HG02970 (cell line): ENCODE results near the gene TRPC4.

Experiments
- ATAC-seq: cut with Tn5 transposase; IDR thresholded peaks from one replicate; pipeline ENCODE4 v1.9.1; 2021; ENCODE audit warnings: mild to moderate bottlenecking, moderate library complexity, moderate number of reproducible peaks; ENCODE audit not compliant: unreplicated experiment, low FRiP score

TRPC4 gene

DNA sequence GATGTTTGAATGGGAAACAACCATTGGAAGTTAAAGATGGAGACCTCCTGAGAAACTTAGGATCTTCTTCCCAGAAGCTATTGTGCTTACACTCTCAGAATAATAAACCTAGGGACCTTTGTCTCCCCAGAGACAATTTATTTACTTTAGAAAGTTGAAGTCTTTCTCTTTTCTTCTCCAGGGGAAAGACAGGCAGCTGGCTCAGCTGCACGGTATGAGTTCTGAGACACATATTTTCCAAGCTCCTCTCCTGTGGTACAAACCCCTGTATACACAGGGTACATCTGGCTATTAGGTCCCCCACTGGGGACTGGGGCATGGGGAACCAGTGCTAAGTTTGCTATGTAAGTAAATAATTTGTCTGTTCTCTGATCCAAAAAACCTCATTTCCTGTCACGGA lies 203.5 kb downstream of the TRPC4 start:
- ATAC-seq, result no peak

DNA sequence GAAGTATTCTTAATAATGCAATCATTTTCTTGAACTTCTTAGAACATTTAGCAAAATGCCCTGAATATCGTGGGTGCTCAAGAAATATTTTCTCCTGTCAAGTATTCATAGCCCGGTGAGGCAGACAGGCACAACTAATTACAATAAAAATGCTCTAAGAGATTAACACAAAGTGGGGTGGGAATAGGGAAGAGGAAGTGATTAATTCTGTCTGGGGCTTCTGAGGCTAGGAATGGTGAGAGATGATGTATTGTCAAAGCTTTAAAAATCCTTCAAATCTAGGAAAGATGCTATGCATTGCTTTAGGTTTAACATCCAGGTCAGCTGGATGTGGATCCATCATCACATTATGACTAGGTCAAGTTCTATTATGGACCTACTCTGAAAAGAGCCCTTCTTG lies 204.2 kb downstream of the TRPC4 start:
- no peak for ATAC-seq

DNA sequence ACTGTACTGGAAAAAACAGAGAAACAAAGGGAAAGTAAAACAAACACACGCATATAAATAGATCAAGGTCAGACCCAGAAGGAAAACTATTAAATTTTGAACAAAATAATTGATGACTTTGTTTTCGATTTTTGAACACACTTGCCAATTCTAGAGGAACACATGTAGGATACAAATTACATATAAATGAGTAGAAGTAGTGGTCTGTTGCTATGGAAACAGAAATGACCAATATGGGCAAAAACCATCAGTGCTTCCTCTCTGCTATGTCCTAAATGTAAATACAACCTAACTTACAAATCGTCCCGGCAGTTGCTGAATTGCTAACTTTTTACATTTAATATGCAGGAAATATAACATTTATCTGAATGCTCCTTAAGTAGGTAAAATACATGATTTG lies 205.8 kb downstream of the TRPC4 start:
- no peak for ATAC-seq

DNA sequence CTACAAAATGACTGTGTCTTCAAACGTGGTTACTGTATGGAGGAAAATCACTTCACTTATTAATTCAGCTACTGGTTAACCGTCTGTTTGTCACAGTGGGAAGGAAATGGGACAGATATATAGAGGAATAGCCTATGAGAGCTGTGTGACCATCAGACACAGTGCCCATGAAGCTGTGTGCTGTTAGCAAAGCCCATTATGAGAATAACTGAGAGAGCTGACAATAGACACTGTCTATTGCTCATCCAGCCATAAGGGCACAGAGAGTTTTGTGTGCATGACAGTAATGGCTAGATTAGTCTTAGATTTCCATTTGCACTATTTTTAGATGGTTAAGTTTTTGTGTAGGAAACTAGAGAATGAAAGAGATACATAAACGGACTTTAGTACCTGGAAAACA lies 206.9 kb downstream of the TRPC4 start:
- no peak for ATAC-seq

DNA sequence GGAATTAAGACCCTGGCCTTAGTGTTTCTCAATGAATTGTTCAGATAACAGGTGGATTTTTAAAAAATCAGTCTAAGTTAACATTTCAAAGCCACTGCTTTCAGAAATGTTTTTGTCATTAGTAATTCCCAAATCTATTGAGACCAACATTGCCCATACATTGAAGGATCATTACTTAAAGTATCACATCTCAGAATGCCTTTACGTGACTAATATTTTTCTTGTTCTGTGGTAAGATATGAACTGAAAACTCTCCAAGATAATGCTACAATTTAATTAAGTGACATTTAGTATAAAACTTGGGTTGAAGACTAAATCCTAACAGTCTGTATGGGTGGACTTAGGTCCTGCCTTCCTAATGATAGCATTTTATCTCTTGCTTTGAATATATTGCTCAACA lies 211.6 kb downstream of the TRPC4 start:
- ATAC-seq, result no peak

DNA sequence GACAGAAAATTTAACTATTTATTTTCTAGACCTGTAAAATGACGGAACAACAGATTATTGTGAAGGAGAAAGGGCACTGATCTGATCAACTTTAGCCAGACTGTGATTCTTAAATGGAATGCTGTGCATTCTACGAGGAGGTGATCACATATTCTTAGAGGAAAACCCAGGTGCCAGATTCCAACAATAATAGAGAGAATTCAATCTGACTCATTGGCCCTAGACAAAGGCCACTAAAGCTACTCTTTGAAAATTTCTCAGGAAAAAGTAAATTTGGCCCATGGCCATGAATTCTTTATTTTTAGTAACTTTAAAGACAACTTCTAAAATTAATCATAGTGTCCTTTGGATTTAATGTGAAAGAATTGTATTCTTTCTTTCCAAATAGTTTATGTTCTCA lies 212.4 kb downstream of the TRPC4 start:
- ATAC-seq, result no peak

DNA sequence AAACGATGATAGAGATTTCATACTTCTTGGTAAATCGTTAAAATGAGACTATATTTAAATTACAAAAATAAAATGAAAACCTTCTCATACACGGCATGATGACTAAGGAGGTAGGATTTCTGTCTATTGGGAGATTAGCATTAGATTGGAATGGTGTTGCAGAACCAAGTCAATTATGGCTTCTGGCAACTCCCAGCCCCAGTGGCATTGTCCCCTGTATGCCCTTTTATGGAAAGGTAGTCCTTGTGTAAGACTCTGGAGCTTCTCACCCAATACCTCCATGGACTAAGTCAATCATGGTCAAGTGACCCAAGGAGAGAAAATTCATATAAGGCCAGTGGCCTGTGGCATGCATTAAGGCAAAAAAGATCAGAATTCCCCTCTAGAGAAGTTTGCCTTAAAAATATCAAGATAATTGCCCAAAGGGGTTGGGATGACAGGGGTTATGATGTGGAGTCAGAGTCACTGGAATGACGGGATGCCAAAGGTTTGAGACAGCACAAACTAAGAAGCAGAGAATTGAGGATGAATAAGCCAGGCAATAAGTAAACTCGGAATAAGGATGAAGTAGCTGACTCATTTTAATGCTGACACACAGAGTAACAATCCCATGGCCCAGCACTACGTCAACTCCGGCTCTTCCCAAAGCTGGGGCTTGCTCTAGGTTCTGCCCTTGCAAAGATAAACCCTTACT lies 213.2 kb downstream of the TRPC4 start:
- ATAC-seq, result no peak

DNA sequence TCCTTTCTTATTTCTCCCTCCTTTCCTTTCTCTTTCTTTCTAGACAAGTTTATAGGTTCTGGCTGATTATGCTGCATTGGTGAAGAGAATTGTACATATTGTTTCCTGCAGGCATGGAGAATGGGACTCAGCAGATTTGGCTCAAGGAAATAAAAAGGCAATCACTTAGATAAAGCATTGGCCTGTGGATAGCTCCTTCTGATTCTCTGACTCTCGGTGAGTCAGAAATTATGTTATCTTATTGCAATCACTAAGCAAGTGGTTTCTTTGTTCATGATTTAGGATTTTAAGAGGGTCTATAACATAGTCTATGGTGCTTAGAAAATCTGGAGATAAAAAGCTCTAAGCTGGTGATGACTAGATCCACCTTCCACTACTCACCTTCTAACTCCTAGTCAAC lies 217.0 kb downstream of the TRPC4 start:
- no peak for ATAC-seq

DNA sequence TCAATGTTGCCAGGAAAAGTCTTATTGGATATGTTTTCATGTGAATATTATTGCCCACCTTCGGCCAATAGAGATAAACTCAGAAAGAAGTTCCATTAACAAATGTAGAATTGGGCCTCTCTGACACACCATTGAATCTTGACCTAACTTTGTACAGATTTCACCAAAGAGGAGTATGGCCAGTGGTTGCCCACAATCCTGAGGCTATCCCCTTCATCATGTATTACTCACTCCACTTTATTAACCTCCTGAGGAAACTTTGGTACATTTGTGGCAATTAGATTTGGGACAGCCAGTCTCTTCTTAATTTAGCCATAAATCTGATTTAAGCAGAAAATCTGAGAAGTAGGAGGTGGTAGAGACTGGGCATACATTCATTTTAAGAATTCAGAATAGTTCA lies 217.7 kb downstream of the TRPC4 start:
- no peak for ATAC-seq

DNA sequence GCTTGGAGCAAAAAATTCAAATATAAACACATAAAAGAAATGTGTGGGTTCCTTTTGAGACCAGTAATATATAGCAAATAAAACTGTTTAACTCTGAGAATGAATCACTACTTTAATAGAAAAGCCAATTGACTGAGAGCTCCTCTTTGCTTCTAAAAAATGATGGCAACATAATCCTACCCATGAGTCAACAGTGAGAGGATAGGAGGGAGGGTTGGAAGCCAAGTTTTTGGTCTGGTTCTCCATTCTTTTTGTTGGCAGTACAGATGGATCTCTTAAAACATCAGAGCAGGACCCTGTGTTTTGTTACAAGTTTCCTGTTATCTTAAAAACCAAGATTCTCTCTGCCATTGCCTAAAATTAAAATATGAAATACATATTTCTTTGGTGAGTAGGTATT lies 221.0 kb downstream of the TRPC4 start:
- ATAC-seq, result no peak

DNA sequence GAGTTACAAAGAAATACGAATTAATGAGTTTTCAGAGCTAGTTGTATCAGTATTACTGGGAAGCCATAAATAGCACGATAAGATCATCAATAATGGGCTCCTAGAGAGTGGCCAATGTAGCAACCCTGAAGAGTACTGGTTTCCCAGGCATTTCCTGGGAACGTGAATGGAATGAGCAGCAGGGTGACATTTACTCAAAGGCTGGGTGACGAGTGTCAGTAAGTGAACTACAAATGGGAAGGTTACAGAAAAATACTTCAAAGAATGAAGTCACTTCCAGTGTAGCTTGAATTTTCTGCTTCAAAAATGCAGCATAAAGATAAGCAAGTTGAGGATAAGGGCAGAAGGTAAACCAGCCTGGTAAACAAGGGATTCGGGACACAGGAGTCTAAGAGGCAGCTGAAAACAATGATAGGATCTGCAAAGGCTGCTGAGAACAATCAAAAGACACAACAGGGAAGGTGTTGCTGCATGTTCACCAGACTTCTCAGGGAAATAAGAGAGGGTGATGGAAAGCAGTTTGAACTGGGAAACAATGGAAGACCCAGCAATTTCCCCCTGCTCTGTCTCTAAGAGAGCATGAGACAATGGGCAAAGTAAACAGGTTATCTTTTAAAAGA lies 222.4 kb downstream of the TRPC4 start:
- ATAC-seq, result no peak

DNA sequence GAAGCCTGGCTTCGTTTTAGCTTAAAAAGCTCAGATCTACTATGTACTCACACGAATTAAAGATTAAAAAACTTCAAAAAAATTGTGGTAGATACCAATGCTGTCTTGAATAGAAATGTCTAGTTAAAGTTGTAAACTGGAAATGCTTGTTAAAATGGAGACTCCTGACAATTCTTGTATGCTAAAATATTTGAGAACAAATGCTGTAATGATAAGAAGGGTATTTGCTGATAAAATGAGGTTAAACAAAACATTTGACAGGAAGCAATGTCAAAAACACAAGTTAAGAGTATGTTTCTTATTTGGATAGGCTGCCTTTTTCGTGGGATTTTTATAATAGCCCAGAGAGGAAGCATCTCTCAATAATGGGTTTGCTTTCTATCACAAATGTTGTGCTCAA lies 223.0 kb downstream of the TRPC4 start:
- ATAC-seq, result no peak

DNA sequence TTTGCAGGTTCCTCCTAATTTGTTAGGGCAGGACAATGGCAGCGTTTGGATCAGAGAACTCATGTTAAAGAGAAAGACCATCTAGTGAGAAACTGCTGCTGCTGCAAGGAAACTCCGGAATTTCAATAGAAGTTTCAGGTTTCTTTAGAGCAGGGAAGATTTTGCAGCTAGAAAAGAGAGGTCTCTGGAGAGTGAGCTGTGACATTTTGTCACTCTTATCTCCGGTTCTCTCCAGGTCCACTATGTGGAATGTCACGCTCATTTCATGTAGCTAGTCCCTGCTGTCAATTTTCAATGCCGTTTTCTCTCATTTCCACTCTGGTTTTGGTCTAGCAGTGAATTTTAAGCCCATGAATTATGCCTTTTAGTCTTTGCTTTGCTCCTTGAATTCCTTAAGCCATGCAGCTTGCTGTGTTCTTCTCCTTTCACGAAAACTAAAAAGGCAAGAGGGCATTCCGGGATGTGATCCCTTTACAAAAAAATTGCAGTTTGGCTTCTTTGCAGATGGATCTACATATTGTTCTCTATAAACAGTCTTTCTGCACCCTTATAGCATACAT lies 224.3 kb downstream of the TRPC4 start:
- ATAC-seq, result no peak

DNA sequence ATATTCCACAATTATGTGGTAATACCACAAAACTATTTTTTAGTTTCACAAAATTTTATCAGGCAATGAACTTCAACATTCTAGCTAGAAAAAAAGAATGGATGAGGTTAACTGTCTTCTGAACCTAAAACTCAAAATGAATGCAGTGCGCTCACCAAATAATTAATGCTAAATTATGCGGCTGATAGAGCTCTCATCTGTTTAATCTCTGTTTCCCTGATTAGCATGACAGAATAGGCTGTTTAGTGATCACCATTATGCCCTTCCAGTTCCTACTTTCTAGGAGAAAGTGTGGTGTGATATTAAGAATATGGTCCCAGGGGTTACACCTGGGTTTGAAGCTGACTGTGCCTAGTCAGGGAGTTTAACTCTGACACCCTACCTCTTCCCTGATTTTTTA lies 228.2 kb downstream of the TRPC4 start:
- no peak for ATAC-seq

DNA sequence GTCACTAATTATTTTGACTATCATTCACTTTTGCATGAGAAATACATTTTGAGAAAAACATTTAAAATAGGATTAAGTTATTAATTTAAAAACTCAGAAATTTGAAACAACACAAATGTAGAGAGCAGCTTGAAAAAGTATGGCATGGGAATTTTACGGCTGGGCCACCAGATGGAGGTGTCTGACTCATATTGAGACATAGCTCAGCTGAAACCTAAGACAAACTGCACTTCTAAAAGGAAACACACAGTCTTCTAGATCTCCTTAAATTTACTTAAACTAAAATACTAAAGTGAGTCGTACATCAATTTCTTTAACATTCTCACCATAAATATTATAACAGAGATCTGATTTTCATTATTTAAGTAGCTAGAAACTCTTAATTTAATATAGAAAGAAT lies 229.1 kb downstream of the TRPC4 start:
- ATAC-seq, result no peak

DNA sequence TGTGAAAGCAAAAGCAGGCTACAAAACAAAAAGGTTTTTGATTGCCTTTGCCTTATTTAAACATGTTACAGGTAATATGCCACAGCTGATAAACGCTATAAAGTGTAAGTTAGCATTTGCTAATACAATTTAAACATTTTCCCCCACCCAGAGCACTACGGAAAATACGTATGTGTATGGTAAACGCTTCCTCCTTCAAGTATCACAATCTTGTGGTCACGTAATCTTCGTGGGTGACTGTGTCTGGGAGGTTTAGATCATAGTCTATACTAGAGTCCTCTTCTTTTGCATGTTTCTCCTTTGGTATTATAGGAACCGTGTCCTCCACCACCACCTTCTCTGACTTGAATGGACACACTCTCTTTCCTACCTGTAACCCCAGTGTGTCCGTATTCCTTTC lies 232.9 kb downstream of the TRPC4 start:
- ATAC-seq, result no peak

DNA sequence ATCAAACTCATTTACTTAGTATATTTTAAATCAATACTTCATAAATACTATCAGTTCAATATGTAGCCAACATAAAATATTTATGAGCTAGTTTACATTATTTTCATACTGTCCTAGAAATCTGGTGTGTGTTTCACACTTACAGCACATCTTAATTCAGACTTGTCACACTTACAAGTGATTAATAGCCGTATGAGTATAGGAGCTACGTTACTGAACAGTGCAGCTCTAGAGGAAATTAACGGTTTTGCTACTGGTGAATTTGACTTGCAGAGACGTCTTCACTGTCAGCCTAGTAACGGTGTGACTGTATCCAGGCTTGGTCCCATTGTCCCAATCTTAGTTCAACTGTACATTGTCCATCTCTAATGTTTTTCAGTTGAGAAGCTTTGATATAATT lies 237.3 kb downstream of the TRPC4 start:
- no peak for ATAC-seq

DNA sequence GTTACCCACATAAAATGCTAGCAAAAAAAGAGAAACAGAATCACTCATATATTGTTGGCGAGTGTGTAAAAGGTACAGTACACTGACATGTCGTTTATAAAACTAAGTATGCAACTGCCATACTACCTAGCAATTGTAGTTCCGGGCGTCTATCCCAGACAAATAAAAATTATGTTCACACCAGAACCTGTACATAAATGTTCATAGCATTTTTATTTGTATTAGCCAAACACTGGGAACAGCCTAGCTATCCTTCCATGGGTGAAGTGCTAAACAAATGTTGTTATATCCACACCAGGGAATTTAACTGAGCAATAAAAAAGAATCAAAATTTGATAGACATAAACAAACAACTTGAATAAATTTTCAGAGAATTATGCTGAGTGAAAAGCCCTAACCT lies 242.1 kb downstream of the TRPC4 start:
- ATAC-seq, result no peak

DNA sequence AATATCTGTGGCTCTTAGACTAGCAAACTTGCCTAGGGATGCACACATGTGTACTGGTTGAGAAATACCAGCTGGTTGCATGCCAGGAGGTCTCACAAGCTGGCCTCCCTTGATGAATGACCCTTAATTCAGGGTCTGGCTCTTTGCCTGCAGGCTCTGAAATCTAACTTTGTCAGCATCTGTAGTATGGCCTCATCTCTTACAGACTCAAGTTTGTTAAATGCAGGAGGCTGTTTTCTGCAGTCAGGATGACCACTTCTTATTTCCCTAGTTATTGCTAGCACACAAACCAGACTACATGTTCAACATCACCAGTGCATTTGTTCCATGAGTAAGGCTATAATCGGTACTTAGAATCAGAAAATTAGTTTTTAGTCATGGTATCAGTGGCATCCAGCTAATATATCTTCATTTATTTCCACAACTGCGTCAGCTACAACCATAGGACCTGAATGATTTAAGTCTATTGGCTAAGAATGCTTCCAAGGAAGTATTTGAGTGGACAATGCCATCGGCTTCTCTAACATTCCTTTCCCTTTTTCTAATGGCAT lies 247.7 kb downstream of the TRPC4 start:
- ATAC-seq, result no peak

DNA sequence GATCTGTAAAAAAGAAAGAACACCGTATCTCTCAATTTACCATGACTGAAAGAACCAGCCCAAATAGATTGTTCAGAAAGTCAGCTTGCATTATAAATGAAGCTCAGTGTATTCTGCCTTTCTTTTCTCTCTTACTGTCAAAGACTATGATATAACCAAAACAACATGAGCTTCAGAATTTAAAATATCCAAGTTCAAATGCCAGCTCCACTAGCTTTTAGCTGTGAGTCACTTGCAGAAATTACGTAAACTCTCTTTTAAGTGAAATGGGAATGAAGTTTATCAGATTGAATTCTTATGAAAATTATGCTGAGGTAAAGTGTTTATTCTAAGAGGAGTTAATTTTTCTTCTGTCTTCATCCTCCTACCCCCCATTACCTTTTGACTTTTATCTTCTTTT lies 251.0 kb downstream of the TRPC4 start:
- ATAC-seq, result no peak

DNA sequence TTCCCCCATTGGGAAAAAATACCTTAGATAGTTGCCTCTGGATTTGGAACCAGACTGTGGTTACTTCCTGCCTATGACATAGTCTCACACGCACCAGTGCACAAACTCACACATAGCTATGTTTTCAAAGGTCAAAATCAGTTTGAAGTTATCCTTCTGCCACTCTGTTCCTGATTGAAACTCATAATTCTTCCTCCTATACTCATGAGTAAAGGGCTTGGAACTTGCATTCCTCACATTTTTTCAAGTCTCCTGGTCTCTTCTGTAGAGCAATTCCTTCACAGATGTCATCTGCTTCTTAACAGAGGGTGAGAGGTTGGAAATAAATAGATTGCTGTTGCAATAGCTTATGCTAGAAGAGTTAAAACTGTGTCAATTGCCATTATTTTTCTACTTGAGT lies 252.4 kb downstream of the TRPC4 start:
- ATAC-seq, result no peak

DNA sequence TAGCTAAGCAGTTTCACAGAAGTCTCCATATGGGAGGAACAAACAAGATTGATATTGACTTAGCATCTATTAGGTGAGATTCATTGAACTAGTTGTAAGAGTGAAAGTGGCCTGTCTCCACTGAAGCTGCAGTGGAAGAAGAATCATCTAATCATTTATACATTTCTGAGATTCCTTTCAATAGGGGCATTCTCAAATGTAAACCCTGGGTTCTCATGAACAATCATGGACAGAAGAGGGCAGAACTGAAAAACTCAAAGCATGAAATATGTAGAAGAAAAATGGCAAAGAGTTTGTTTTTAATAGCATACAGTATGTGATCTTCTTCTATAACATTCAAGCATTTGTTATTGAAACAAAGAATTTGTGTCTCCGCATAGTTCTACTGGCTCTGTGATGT lies 253.4 kb downstream of the TRPC4 start:
- no peak for ATAC-seq
